DLD1 (cell line): ENCODE results near the gene FAM107A.

Experiments used
- in situ Hi-C: cut with HindIII; loops from 2 replicates; pipeline ENCODE4 v1.10.0; 2017; ENCODE audit warnings: low sequenced_read_pairs

Gene FAM107A

GRCh38 chr3:58537412-58538301 is 39.5 kb downstream of the FAM107A start:
- in situ Hi-C loops: loop anchor here (25.0 kb wide), 1 partner anchor 100 kb away; no protein-coding TSS in a partner anchor

DNA sequence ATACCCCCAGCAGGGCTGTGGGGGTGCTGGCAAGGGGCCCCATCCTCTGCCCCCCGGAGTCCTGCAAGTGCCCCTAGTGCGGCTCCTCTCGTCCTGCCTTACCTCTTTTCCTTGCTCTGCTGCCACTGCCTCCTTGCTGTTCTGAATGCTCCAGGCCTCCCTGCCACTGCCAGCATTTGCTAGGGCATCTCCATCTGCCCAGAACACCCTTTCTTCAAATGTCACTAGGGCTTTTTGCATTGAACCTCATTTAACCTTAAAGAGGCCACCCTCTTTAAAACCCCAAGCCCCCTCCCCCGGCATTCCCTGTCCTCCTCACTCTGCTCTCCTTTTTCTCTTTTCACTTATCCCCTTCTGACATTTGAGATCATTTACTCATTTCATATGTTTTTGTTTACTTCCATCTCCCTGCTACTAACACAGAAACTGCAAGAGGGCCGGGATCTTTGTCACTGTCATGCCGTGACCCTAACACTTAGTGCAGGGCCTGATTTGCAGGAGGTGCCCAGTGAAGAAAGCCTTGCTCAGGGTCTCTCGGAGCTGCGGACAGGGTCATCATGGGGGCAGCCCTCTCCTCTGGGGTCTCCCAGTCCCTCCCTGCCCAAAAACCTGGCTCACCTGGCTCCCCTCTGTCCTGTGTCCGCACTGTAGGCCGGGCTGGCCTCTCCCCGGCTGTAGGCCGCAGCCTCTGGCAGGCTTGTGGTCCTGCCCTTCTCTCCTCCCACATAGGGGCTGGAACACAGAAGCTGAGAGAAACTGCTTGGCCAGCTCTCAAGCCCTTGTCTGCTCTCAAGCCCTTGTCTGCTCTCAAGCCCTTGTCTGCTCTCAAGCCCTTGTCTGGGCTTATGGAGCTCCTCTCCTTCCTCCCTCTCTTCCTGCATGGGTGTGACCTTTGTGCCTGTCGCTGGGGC is 40.4 kb downstream of the FAM107A start, which contains the start of gene ACOX2:
Gene ACOX2, minus strand, starts transcription at position 690 of the 911 bp plus-strand sequence. CDS start 2,084 bp downstream, outside the sequence.
- in situ Hi-C loops: loop anchor here (25.0 kb wide), 1 partner anchor 101 kb away; no protein-coding TSS in a partner anchor

GRCh38 chr3:58535531-58536500 is 41.4 kb downstream of the FAM107A start:
- in situ Hi-C loops: loop anchor here (25.0 kb wide), 1 partner anchor 101 kb away; no protein-coding TSS in a partner anchor

GRCh38 chr3:58534592-58535494 is 42.3 kb downstream of the FAM107A start:
- in situ Hi-C loops: loop anchor here (25.0 kb wide), 1 partner anchor 102 kb away; no protein-coding TSS in a partner anchor

GRCh38 chr3:58532794-58533220 is 44.4 kb downstream of the FAM107A start:
- in situ Hi-C loops: loop anchor here (25.0 kb wide), 1 partner anchor 104 kb away; no protein-coding TSS in a partner anchor

DNA sequence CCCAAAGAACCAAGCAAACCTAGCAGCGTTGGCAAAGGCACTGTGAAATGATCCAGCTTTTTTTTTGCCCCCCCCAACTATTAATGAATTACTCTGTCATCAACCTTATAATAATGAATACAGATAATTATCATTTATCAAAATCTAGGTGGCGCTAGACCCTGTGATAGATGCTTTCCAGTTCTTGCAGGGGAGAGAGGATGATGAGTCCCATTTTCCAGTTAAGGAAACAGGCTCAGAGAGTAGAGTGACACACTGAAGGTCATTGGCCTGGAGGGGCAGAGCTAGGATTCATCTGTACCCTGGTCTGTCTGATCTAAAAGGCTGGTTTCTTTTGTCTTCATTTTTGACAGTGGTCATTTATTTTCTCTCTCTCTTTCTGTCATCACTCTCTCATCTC is 45.2 kb downstream of the FAM107A start:
- in situ Hi-C loops: loop anchor here (25.0 kb wide), 1 partner anchor 105 kb away; no protein-coding TSS in a partner anchor

GRCh38 chr3:58531555-58531954 is 45.6 kb downstream of the FAM107A start:
- in situ Hi-C loops: loop anchor here (25.0 kb wide), 1 partner anchor 106 kb away; no protein-coding TSS in a partner anchor

DNA sequence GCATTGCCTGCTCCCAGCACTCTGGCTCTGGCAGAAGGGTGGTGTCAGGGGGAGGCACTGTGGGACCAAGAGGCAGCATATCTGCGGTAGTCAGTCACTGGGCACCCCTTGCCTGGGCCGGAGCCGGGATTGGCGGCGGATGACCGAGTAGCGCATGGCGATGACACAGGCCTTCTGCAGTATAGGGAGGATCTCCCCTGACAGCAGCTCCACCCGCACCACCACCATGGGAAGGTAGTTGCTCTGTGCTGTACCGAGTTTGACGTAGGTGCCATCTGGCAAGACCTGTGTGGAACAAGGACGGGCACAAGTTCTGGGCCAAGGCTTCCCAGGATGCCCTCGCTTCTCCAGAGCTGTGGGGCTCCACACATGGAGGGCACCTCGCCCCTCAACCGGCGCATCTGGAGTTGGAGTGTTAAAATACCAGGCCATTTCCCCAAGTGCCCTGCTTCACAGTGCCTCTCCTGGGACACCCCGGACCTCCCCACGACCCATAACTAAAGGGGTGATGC is 46.8 kb downstream of the FAM107A start:
- in situ Hi-C loops: loop anchor here (25.0 kb wide), 1 partner anchor 107 kb away; no protein-coding TSS in a partner anchor

GRCh38 chr3:58529516-58530353 is 47.5 kb downstream of the FAM107A start:
- in situ Hi-C loops: loop anchor here (5.0 to 25.0 kb wide), 2 partner anchors 37 to 108 kb away; partner anchors contain the start of gene KCTD6

DNA sequence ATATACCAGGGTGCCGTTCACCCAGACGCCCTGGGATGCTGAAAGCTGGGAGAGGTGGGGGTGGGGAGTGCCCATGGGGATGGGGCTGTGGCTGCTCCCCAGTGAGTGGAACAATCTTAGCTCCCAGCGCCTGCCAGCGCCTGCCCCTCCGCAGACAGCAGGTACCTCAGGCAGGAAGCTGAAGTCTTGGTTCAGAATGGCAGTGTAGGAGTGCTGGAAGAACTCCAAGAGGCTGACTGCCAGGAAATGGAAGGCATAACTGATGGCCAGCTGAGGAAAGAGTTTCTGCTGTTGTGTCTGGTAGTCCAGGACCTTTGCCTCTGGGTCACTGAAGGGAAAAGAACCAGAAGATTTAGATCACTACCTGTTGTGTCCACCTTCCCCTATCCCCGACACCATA is 48.6 kb downstream of the FAM107A start:
- in situ Hi-C loops: loop anchor here (5.0 to 25.0 kb wide), 2 partner anchors 36 to 109 kb away; partner anchors contain the start of gene KCTD6

DNA sequence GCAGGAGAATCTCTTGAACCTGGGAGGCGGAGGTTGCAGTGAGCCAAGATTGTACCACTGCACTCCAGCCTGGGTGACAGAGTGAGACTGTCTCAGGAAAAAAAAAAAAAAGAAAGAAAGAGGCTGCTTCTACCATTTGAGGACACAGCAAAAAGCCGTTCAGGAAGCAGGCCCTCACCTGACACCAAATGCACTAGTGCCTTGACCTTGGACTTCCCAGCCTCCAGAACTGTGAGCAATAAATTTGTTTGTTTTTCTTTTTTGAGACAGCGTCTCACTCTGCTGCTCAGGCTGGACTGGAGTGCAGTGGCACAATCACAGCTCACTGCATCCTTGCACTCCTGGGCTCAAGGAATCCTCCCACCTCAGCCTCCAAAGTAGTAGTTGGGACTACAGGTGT is 49.8 kb downstream of the FAM107A start:
- in situ Hi-C loops: loop anchor here (5.0 to 25.0 kb wide), 2 partner anchors 35 to 110 kb away; partner anchors contain the start of gene KCTD6

DNA sequence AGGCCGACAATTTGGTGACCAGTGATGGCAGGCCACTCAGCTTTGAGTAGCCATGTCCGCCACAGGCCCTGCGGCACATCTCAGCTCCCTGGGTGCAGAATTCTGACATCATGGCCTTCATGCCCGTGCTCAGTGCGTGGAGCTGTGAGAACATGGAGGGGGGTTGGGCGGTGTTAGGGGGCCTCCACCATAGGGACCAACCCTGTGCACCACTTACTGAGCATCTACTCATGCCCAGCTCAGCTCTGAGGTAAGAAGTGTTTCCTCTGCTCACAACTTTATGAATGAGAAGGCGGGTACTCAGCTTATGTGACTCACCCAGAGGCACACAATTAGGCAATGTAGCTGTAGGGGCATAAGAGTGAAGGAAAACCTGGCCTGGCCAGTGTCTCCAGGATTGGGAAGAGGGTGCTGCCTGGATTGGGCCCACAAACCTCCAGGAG is 50.7 kb downstream of the FAM107A start:
- in situ Hi-C loops: loop anchor here (5.0 to 25.0 kb wide), 2 partner anchors 34 to 111 kb away; partner anchors contain the start of gene KCTD6

- in situ Hi-C loops: no loop called here
Measured at GRCh38 chr3:58524326-58524888, 52.8 kb downstream of the FAM107A start.

DNA sequence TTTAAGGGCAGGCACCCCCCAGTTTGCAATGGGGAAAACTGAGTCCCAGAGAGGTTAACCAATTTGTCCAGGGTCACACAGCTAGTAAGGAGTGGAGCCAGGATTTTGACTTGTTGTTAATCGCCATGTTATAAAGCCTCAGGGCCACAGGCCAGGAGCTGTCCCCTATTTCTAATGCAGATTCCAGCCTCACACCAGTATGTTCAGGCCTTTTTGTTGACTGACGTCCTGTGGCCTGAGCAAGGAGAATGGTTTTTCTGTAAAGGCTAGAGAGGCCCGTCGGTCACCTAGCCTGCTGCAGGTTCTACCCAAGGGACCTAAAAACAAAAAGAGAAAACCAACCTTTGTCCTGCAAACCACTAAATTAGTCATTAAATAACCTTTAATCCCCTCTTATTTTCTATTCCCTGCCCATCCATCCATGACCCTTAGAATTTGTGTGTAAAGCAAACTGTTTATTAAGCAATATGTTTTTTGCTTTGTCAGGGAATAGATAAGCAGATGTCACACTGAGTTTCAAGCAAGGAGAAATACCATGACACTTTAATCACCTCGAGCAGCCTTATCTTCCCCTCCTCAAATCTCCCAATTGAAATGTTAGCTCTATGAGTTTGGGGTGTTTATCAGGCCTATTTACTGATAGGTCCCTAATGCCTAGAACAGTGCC is 54.3 kb downstream of the FAM107A start:
- in situ Hi-C loops: no loop called here

DNA sequence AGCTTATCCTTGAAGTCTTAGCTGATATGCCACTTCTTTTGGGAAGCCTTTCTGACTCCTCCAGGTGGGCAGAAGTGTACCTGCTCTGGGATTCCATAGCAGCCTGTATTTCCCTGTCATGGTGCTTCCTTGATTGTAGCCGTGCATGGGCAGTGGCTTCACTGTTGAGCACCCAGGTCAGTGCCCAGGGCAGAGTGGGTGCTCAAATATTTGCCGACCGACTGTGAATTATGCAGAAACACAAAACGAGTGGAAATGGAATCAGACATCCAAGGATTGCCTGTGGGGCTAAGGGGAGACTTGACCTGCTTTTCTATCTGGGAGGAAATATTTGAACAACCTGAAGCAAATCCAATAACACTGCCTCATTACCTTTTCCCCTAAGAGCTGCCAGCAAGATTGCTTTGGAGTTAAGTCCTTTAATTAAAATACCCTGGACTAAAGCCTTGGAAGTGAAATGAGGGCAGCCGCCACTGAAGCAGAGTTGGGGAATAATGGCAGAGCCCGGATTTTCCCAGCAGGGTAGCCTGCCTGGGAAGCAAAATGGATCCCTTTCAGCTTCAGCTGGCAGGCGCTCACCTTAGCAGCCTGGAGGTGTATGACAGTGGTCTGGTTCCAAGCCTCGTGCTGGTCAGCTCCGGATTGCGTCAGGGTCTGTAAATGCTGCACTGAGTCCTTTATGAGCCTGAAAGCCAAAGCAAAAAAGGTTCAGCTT is 55.1 kb downstream of the FAM107A start:
- in situ Hi-C loops: no loop called here

DNA sequence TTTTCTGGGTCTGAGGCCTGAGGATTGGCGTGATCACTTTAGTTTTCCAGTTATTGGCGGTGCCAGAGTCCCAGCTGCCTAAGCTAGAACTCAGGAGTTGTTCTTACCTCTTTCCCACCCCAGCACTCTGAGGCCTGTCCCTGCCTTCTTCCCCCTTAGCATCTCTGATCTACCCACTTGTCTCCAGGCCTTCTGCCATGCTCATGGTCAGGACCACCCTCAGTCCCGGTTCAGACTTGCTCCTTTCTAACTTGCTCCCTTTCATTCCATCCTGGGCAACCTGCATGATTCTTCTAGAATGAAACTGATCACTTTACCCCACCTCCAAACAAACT is 55.9 kb downstream of the FAM107A start:
- in situ Hi-C loops: no loop called here
